Kidney (tissue), 14 donors: ENCODE results near the gene PACSIN3. TPM values are rescaled to one million over a fixed set of nuclear protein-coding genes. Genes with fewer than 3 reads are reported as not detected.
A peak's percentile ranks its signal among the peaks of the same experiment; 100 is the strongest.

Source experiments
- DNase-seq, 5 donors: peaks; one replicate each; pipeline ENCODE4 v3.0.0-alpha.2; 2013 to 2020
- FAIRE-seq: peaks from 2 replicates; lab custom pipeline; 2012; peaks lifted over from hg19 to GRCh38; lab: Jason Lieb, UNC
- H3K27ac ChIP-seq, 2 donors: one replicate each; pipeline ENCODE4 v1.7.0; 2013; ENCODE audit warnings: low read depth in 2 of 2, low read length in 2 of 2, inconsistent platforms in 1 of 2
- H3K27me3 ChIP-seq: one replicate; pipeline ENCODE4 v1.7.1; 2013; ENCODE audit warnings: low read length, inconsistent platforms; ENCODE audit not compliant: control insufficient read depth, insufficient read depth
- H3K36me3 ChIP-seq, 3 donors: one replicate each; pipeline versions ENCODE4 v1.7.0 to v1.7.1; 2013; ENCODE audit warnings: low read length in 3 of 3, control low read depth in 1 of 3, inconsistent platforms in 1 of 3; ENCODE audit not compliant: insufficient read depth in 3 of 3, control insufficient read depth in 2 of 3
- H3K4me1 ChIP-seq, 3 donors: one replicate each; pipeline versions ENCODE4 v1.7.0 to v1.7.1; 2013; ENCODE audit warnings: low read length in 3 of 3, inconsistent platforms in 1 of 3, low read depth in 1 of 3; ENCODE audit not compliant: control insufficient read depth in 2 of 3, insufficient read depth in 2 of 3
- H3K4me3 ChIP-seq, 3 donors: one replicate each; pipeline versions ENCODE4 v1.7.0 to v1.8.1; 2013; ENCODE audit warnings: low read length in 3 of 3, control low read depth in 1 of 3, inconsistent platforms in 1 of 3
- H3K9ac ChIP-seq, 3 donors: one replicate each; pipeline versions ENCODE4 v1.7.0 to v1.7.1; 2013; ENCODE audit warnings: low read length in 3 of 3, control low read depth in 1 of 3, inconsistent platforms in 1 of 3
- H3K9me3 ChIP-seq, 3 donors: one replicate each; pipeline versions ENCODE4 v1.7.0 to v1.7.1; 2013; ENCODE audit warnings: low read length in 3 of 3, control low read depth in 1 of 3, inconsistent platforms in 1 of 3; ENCODE audit not compliant: control insufficient read depth in 2 of 3, insufficient read depth in 1 of 3
- CTCF ChIP-seq: IDR thresholded peaks from 3 replicates; pipeline ENCODE4 v1.5.1; 2012; ENCODE audit warnings: mild to moderate bottlenecking, moderate library complexity, borderline replicate concordance; ENCODE audit not compliant: insufficient read depth; ENCODE audit errors: extremely low read depth
- intact Hi-C: fragments of 100-400 bp; cut with DNase I; formaldehyde crosslinking; loops from one replicate; pipeline ENCODE4 v1.11.1; 2022
- polyA plus RNA-seq: library from polyadenylated mRNA; stranded (reverse); fragments of 350-450 nt; fragmentation: Illumina TruSeq; extraction: RNeasy Lipid Tissue Mini Kit (QIAGEN cat#74804); gene quantifications from one replicate; pipeline ENCODE4 v1.2.3, GENCODE V29; 2014; ENCODE audit warnings: low read depth, low replicate concordance; ENCODE audit not compliant: insufficient read depth
- total RNA-seq: library from RNA; stranded (reverse); fragmentation: NEBNext Ultra II Directional; extraction: Animal tissue kit (Norgen Biotek cat#: 25700); gene quantifications from one replicate; pipeline ENCODE4 v1.2.1, GENCODE V29; 2021
- donor health status: control.
- donor health status: control.
- donor health status: control.
- donor health status: control.
- donor health status: control.
- donor health status: DM: yes; HTN: yes; CAD: no.
- donor health status: Normal renal cell carcinoma (clear cell type).

PACSIN3 gene
- total and polyA plus RNA-seq, 2 donors from 2014 or later, result 15.1 to 28.5 TPM

- intact Hi-C loops, result loop anchor here (5.0 kb wide), 1 partner anchor 268 kb away; no protein-coding TSS in a partner anchor
- no peak overlapping the region for H3K27ac ChIP-seq
- H3K4me3 ChIP-seq, result no peak overlapping the region
- DNase-seq, result no peak
- no peaks in the 10 kb centered on the region for H3K4me1 ChIP-seq
- no peaks in the 10 kb centered on the region for H3K36me3 ChIP-seq
- no peak overlapping the region for H3K9ac ChIP-seq
- no peak for FAIRE-seq
- H3K27me3 ChIP-seq, result no peaks in the 10 kb centered on the region
- H3K9me3 ChIP-seq, result no peaks in the 10 kb centered on the region
- TF ChIP-seq CTCF, result no peak
These were observed 31.3 kb downstream of the PACSIN3 start for GRCh38 chr11:47154616-47155570.

DNA sequence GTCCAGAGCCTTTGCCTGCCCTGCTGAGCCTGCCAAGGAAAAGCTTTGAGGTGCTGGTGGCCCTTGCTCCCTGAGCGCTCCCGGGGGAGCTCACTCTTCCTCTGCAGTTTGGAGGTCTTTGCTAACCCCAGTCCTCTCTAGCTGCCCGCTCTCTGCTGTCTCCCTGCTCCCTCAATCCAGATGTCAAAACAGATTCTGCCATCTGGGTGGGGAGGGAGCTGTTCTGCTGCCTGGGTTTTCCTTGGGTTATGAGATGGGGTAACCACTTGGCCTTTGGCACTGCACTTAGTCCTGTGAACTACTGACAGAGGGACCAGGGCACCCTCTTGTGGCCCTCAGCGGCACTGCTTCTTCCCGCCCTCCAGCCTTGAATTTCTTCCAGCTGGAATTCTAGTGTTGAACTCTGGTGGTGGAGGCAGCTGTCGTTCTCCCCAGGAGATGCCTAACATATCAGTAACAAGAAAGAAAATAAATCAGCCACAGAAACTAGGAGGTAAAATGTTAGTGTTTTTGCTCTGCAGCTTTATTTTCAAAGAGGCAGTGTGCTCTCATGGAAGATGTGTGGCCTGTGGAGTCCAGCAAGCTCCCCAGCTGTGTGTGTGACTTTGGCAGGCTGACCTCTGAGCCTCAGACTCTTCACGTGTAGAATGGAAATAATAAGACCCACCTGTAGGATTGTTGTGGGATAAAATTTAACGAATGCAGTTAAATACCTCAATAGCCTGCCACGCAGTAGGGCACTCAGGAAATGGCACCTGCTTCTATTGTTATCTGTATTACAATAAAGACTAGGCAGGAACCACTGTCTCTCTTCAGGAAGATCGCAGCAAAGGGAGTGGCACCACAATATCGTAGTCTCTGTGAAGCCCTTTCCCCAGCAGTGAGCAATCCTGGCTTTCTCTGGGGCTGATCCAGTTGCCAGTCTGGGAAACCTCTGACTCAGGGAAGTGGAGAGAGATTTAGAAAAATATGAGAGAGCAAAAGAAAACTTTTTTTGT is 33.0 kb downstream of the PACSIN3 start:
- H3K4me3 ChIP-seq, result no peak overlapping the region
- H3K9ac ChIP-seq, result no peak overlapping the region
- H3K4me1 ChIP-seq, result no peaks in the 10 kb centered on the region
- no peak for FAIRE-seq
- intact Hi-C loops, result no loop called here
- no peaks in the 10 kb centered on the region for H3K27me3 ChIP-seq
- peak; percentile 89 for TF ChIP-seq CTCF
- peak; percentile 76 to 90 (median 89) for DNase-seq
- H3K27ac ChIP-seq, result no peak overlapping the region
- H3K9me3 ChIP-seq, result no peaks in the 10 kb centered on the region
- no peaks in the 10 kb centered on the region for H3K36me3 ChIP-seq

GRCh38 chr11:47152126-47152952 is 33.9 kb downstream of the PACSIN3 start:
- no peak overlapping the region for H3K27ac ChIP-seq
- no peaks in the 10 kb centered on the region for H3K9me3 ChIP-seq
- H3K4me1 ChIP-seq, result no peaks in the 10 kb centered on the region
- no peak overlapping the region for H3K9ac ChIP-seq
- no peaks in the 10 kb centered on the region for H3K36me3 ChIP-seq
- intact Hi-C loops, result no loop called here
- no peak for FAIRE-seq
- H3K27me3 ChIP-seq, result no peaks in the 10 kb centered on the region
- H3K4me3 ChIP-seq, result no peak overlapping the region
- no peak for TF ChIP-seq CTCF
- peak in 1 of 5 donors; percentile 45 for DNase-seq
